ENCODE results near the gene METRNL. TPM values are rescaled to one million over a fixed set of nuclear protein-coding genes. Genes with fewer than 3 reads are reported as not detected.
"Not testable (repeated sequence)": the region's sequence is repeated elsewhere in the genome, so short reads cannot be mapped to it uniquely, and the experiment has no call there.

Gene METRNL
- total and polyA plus RNA-seq, 5 experiments from 2014 or later, result 0.42 to 4.8 (median 4.1) TPM

GRCh38 chr17:83062818-83063671 lies 16.4 kb upstream of the METRNL start:
- H3K27ac Mint-ChIP-seq, result no peak overlapping the region
- DNase-seq, result peak in 2 of 10 donors; percentile 15 to 49
- ATAC-seq, result no peak
- peaks cover 0 to 2% (median 0%) of the 10 kb centered on the region in 5 donors for H3K27me3 Mint-ChIP-seq
- H3K9me3 Mint-ChIP-seq, result no peaks in the 10 kb centered on the region
- POLR2A ChIA-PET, result interaction anchor here (0.7 to 1.8 kb wide), 3 partner anchors 9 to 14 kb away, joined by 3 to 5 read pairs (median 3); no protein-coding TSS in a partner anchor
- no peaks in the 10 kb centered on the region for H3K36me3 Mint-ChIP-seq
- no peak overlapping the region for H3K4me3 Mint-ChIP-seq
- H3K4me1 Mint-ChIP-seq, result peaks cover 0 to 5% (median 2%) of the 10 kb centered on the region in 4 donors

DNA sequence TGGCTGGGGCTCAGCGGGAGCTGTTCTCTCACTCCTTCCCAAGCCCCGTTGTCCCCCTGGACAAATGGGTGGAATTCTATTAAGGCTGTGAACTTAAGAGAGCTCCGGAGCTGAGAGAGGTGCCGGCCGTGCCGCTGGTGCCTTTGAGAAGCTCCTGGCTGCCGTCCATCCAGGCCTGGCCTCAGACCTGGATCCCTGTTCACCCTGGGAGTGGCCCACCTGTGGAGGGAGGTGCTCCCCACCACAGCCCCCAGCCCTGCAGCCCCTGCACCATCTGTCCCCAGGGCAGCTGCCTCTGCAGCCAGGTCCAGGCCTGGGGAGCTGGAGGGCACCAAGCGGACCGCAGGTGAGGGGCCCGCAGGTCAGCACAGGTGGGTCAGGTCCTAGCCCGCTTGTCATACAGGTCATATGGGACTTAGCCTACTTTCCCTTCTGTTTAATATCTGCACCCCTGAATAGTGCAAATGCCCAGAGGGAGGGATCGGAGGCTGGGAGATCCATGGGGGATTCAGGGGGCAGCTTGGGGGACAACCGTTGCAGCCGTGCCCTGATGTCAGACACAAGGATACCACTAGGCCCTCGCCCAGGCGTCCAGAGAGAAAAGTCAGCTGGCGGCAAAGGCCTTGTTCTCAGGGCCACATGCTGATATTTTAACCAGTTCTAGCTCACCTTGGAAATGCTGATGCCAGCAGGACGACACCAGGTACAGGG lies 15.2 kb upstream of the METRNL start:
- peaks cover 4 to 9% (median 5%) of the 10 kb centered on the region in 4 donors for H3K4me1 Mint-ChIP-seq
- H3K36me3 Mint-ChIP-seq, result no peaks in the 10 kb centered on the region
- no peak overlapping the region for H3K27ac Mint-ChIP-seq
- DNase-seq, result peak in 1 of 10 donors; percentile 46
- no peaks in the 10 kb centered on the region for H3K9me3 Mint-ChIP-seq
- ATAC-seq, result no peak
- H3K4me3 Mint-ChIP-seq, result no peak overlapping the region
- peaks cover 0 to 2% (median 0%) of the 10 kb centered on the region in 5 donors for H3K27me3 Mint-ChIP-seq
- POLR2A ChIA-PET, result no interaction called here

- Mint-ChIP-seq H3K27ac (no peak overlapping the region), H3K36me3 (no peaks in the 10 kb centered on the region)
- POLR2A ChIA-PET, result no interaction called here
These were observed 14.4 kb upstream of the METRNL start for GRCh38 chr17:83064732-83065659.

DNA sequence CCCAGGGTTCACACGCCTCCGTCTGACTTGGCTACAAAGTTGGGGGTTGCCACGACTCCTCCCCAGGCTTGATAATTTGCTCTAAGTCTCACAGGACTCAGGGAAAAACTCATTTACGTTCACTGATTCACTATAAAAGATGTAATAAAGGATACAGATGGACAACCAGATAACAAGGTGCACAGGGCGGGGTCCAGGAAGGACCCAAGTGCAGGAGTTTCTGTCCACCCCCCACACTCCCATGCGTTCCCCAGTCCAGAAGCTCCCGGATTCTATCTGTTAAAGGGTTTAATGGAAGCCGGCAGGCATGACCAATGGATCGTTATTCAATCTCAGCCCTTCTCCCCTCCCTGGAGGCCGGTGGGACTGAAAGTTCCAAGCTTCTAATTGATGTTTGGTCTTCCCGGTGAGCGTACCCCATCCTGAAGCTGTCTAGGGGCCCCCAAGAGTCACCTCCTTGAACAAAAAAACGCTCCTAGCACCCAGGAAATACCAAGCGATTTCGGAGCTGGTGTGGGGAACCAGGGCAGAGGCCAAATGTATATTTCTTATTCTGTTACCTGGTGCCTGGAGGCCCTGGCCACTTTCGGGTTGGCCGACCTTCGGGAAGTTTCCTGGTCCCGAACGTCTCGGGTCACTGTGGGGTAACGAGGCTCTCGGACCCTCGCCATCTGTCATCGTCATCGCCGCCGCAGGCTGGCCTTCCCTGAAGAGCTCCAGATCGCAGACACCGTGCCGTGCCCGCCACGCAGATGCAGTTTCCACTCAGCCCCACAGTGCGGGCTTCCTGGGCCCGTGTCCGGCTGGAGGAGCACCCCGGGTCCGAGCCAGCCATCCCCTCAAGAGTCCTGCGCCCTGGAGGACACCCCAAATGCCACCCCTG lies 13.5 kb upstream of the METRNL start:
- POLR2A ChIA-PET, result no interaction called here
- no peaks in the 10 kb centered on the region for H3K9me3 Mint-ChIP-seq
- DNase-seq, result no peak
- peaks cover 10 to 18% (median 17%) of the 10 kb centered on the region in 4 donors for H3K4me1 Mint-ChIP-seq
- H3K27me3 Mint-ChIP-seq, result peaks cover 0 to 2% (median 0%) of the 10 kb centered on the region in 5 donors
- H3K27ac Mint-ChIP-seq, result peak overlapping the region in 2 of 10 donors; percentile 15 to 17
- H3K36me3 Mint-ChIP-seq, result no peaks in the 10 kb centered on the region
- H3K4me3 Mint-ChIP-seq, result no peak overlapping the region
- no peak for ATAC-seq

More at GRCh38 chr17:83064732-83065659, 14.4 kb upstream of the METRNL start:
- H3K4me1 Mint-ChIP-seq, result peaks cover 6 to 14% (median 12%) of the 10 kb centered on the region in 4 donors
- no peaks in the 10 kb centered on the region for H3K9me3 Mint-ChIP-seq
- peak in 1 of 10 donors; percentile 22 for DNase-seq
- no peak overlapping the region for H3K4me3 Mint-ChIP-seq
- ATAC-seq, result no peak
- peaks cover 0 to 2% (median 0%) of the 10 kb centered on the region in 5 donors for H3K27me3 Mint-ChIP-seq

GRCh38 chr17:83066543-83066890 lies 12.9 kb upstream of the METRNL start:
- ATAC-seq, POLR2A ChIA-PET, H3K27ac Mint-ChIP-seq, DNase-seq, H3K27me3 Mint-ChIP-seq, H3K36me3 Mint-ChIP-seq, H3K9me3 Mint-ChIP-seq, H3K4me3 Mint-ChIP-seq: not testable (repeated sequence)
- peaks cover 15 to 23% (median 23%) of the 10 kb centered on the region in 4 donors for H3K4me1 Mint-ChIP-seq

DNA sequence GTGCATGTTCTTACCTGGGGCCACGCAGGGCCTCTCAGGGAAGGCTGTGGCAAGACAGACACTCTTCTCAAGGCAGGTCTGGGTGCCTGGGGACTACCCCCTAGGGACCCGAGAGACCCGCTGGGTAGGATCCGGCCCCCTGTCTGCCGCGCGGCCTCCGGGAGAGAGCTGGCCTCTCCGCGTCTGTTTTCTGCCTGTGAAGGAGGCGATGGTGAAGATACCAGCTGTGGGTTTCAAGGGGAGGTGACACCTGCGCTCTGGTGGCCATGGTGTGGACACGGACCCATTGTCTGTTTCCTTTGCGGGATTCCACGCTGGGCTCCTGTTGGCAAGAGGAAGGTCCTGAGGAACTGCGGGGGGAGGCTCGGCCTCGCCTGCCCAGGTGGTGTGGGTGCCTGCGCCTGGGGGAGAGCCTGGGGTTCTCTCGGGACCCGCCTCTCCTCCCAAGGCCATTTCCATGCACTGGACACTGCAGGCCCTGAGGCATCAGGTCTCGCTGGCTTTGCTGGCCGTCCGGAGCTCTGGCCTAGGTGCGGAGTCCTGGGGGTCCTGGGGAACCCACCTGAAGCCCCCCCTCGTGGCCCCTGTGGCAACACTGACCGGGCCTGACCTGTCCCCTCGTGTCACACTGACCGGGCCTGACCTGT lies 12.2 kb upstream of the METRNL start:
- H3K9me3 Mint-ChIP-seq, result no peaks in the 10 kb centered on the region
- POLR2A ChIA-PET, result no interaction called here
- H3K4me3 Mint-ChIP-seq, result no peak overlapping the region
- no peak overlapping the region for H3K27ac Mint-ChIP-seq
- ATAC-seq (no peak), DNase-seq (peak in 1 of 10 donors; percentile 50)
- no peaks in the 10 kb centered on the region for H3K36me3 Mint-ChIP-seq
- peaks cover 0 to 2% (median 0%) of the 10 kb centered on the region in 5 donors for H3K27me3 Mint-ChIP-seq
- peaks cover 20 to 30% (median 29%) of the 10 kb centered on the region in 4 donors for H3K4me1 Mint-ChIP-seq

GRCh38 chr17:83067718-83068261 lies 11.6 kb upstream of the METRNL start:
- POLR2A ChIA-PET, result no interaction called here
- ATAC-seq (no peak), DNase-seq (no peak)
- H3K36me3 Mint-ChIP-seq, result no peaks in the 10 kb centered on the region
- H3K9me3 Mint-ChIP-seq, result no peaks in the 10 kb centered on the region
- H3K4me3 Mint-ChIP-seq, result peak overlapping the region in 1 of 10 donors; percentile 47
- peaks cover 21 to 32% (median 30%) of the 10 kb centered on the region in 4 donors for H3K4me1 Mint-ChIP-seq
- peaks cover 0 to 2% (median 0%) of the 10 kb centered on the region in 5 donors for H3K27me3 Mint-ChIP-seq
- peak overlapping the region in 2 of 10 donors; percentile 73 to 81 for H3K27ac Mint-ChIP-seq

- Mint-ChIP-seq H3K27me3 (peaks cover 0 to 2% (median 0%) of the 10 kb centered on the region in 5 donors), H3K4me1 (peaks cover 23 to 32% (median 30%) of the 10 kb centered on the region in 4 donors), H3K9me3 (no peaks in the 10 kb centered on the region), H3K4me3 (peak overlapping the region; percentile 6 to 70 (median 52)), H3K27ac (peak overlapping the region in 3 of 10 donors; percentile 3 to 78 (median 50)), H3K36me3 (no peaks in the 10 kb centered on the region)
- ATAC-seq (peak in 1 of 2 donors; percentile 29), DNase-seq (peak in 1 of 10 donors; percentile 15)
- POLR2A ChIA-PET, result no interaction called here
These were observed 10.5 kb upstream of the METRNL start for GRCh38 chr17:83068641-83069570.

- Mint-ChIP-seq H3K27me3 (peaks cover 0 to 2% (median 0%) of the 10 kb centered on the region in 5 donors), H3K4me3 (peak overlapping the region in 7 of 10 donors; percentile 23 to 70 (median 42)), H3K4me1 (peaks cover 23 to 32% (median 30%) of the 10 kb centered on the region in 4 donors), H3K27ac (peak overlapping the region in 2 of 10 donors; percentile 50 to 78), H3K36me3 (no peaks in the 10 kb centered on the region), H3K9me3 (no peaks in the 10 kb centered on the region)
- no peak for ATAC-seq
- POLR2A ChIA-PET, result no interaction called here
- no peak for DNase-seq
These were observed 9.9 kb upstream of the METRNL start for GRCh38 chr17:83069571-83069906.
